Heart left ventricle (tissue), 13 donors: ENCODE data around the gene ADGRG1.

Experiments used
- CTCF ChIP-seq, 12 donors: fragments of 200-600 bp; sonication (generic) in 4 of 12; IDR thresholded peaks; one replicate each; pipeline versions ENCODE4 v1.5.0 to v1.8.0; 2018 to 2022; ENCODE audit warnings: antibody characterized with exemption in 12 of 12, mild to moderate bottlenecking in 5 of 12
- POLR2A ChIP-seq, 2 donors: fragments of 450-650 bp; IDR thresholded peaks; one replicate each; pipeline ENCODE4 v1.6.1; 2017; ENCODE audit warnings: antibody characterized with exemption in 2 of 2, mild to moderate bottlenecking in 2 of 2, moderate library complexity in 2 of 2
- donor health status: ischemic (EF 13 %, LVEDD 7.1; RV severe dilation, severe dysfunction).
- donor health status: DM: no; HTN: yes; CAD: no.
- donor health status: DM: no; HTN: no; CAD: no.
- donor health status: ischemic (EF 25% LVEDD 6.9; RV normal size, moderate dysfunction).
- donor health status: ischemic (EF 25% LVEDD 5.7; RV mildly dilated, moderate dysfunction).
- donor health status: ischemic (EF 35%, LVEDD 5.7; RV mildly dilated, moderate dysfunction).
- donor health status: nonischemic (EF 11% LVEDD 7.7; RV severe dilation, severe dysfunction).
- donor health status: DM: yes; HTN: yes; CAD: no.
- donor health status: PGD.
- donor health status: ischemic (EF 29% LVEDD 5.4; RV normal size, mild dysfunction).
- donor health status: nonischemic (EF 23%, LVEDD 6.1; RV moderate dilation, normal function).

GRCh38 chr16:57640185-57640584, 11.8 kb downstream of the ADGRG1 start:
- TF ChIP-seq CTCF (IDR thresholded peaks at IDR 0.05) (no peak), POLR2A (IDR thresholded peaks at IDR 0.05) (no peak)
